IPS-15b (cell line): ENCODE measurements around the gene RTP5.

ENCODE experiments used
- H3K27me3 ChIP-seq: one replicate; pipeline ENCODE4 v1.6.1; 2013; ENCODE audit warnings: low read length; ENCODE audit not compliant: control insufficient read depth, insufficient read depth
- H3K36me3 ChIP-seq: one replicate; pipeline ENCODE4 v1.6.1; 2013; ENCODE audit warnings: low read length; ENCODE audit not compliant: control insufficient read depth, insufficient read depth
- H3K4me1 ChIP-seq: one replicate; pipeline ENCODE4 v1.6.1; 2013; ENCODE audit warnings: mild to moderate bottlenecking, low read length; ENCODE audit not compliant: control insufficient read depth, insufficient read depth
- H3K4me3 ChIP-seq: one replicate; pipeline ENCODE4 v1.5.1; 2013; ENCODE audit warnings: low read depth, low read length
- H3K9ac ChIP-seq: one replicate; pipeline ENCODE4 v1.6.1; 2013; ENCODE audit warnings: low read depth, mild to moderate bottlenecking, low read length
- H3K9me3 ChIP-seq: one replicate; pipeline ENCODE4 v1.6.1; 2013; ENCODE audit warnings: mild to moderate bottlenecking, low read length; ENCODE audit not compliant: control insufficient read depth, insufficient read depth

Gene RTP5

DNA sequence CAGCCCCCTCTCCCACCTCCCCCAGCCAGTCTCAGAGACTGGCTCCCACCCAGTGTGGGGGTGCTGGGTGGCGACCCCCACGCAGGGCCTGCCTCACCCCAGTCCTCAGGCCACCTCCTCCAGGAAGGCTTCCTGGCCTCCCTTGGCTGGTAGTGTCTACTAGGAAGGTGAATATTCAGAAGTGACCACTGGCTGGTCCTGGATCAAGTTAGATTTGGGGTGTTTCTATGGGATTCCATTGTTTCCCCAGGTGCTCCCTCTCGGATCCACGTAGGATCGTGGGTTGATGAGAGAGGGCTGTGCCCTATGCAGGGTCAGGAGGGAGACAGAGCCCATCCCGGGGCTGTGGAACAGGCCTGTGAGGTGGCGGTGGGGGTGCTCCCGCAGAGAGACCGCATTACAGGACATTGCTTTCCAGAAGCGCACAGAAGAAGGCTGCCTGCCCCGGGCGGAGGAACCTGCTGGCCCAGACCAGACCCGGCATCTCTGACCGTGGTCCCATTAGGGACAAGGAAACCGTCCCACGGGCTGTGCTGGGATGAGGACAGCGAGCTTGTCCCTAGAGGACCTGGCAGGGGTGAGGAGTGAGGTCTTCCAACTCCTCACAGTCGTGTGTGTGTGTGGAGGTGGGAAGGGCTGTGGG is 14.2 kb upstream of the RTP5 start:
- Histone ChIP-seq H3K4me3 (no peak overlapping the region), H3K9ac (no peak overlapping the region), H3K36me3 (no peaks in the 10 kb centered on the region), H3K9me3 (no peaks in the 10 kb centered on the region), H3K27me3 (no peaks in the 10 kb centered on the region), H3K4me1 (no peaks in the 10 kb centered on the region)

DNA sequence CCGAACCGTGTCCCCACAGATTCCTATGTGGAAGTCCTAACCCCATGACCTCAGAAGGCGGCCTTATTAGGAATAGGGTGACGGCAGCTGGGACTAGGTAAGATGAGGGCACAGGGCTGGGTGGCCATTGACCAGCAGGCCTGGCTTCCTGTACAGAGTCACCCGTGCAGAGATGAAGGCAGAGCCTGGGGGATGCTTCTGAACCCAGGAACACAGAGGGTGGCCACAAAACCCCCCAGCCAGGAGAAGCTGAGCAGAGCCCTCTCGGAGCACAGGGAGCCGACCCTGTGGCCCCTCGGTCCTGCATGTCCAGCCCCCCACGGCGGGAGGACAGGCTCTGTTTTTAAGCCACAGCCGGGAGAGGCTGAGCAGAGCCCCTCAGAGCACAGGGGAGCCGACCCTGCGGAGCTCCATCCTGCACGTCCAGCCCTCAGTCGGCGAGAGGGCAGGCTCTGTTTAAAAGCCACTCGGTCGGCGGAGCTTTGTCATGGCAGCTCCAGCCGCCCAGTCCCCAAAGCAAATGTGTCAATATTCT is 13.6 kb upstream of the RTP5 start:
- H3K36me3 ChIP-seq: no peaks in the 10 kb centered on the region
- no peaks in the 10 kb centered on the region for H3K9me3 ChIP-seq
- no peak overlapping the region for H3K4me3 ChIP-seq
- H3K4me1 ChIP-seq: no peaks in the 10 kb centered on the region
- H3K27me3 ChIP-seq: no peaks in the 10 kb centered on the region
- H3K9ac ChIP-seq: no peak overlapping the region

- peaks cover 3% of the 10 kb centered on the region for H3K4me1 ChIP-seq
- H3K4me3 ChIP-seq: no peak overlapping the region
- no peaks in the 10 kb centered on the region for H3K27me3 ChIP-seq
- H3K9ac ChIP-seq: no peak overlapping the region
- no peaks in the 10 kb centered on the region for H3K9me3 ChIP-seq
- no peaks in the 10 kb centered on the region for H3K36me3 ChIP-seq
Observed at GRCh38 chr2:241857041-241857541, 12.4 kb upstream of the RTP5 start.

DNA sequence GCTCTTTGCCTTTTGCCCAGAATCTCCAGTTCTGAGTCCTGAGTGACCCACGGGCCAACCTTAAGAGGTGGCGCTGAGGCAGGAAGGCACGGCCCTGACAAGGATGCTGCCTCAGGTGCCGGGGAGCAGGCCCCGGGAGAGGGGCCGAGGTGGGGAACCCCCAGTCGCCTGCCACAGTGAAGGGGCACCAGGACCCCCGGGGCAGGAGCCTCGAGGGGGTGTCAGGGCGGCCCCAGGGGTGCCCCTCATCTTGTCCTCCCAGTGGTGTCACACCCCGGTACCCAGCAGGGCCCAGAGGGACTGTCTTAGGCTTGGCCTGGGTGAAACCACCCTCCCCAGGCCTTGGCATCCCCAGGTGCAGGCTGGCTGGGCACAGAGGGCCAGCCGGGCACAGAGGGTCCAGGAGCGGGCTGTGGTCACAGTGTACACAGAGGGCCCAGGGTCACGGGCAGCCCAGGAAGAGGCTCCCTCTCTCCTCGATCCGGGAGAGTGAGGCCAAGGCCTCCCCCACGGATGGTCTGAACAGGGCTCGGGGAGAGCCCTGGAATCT is 11.9 kb upstream of the RTP5 start:
- no peaks in the 10 kb centered on the region for H3K36me3 ChIP-seq
- H3K4me3 ChIP-seq: no peak overlapping the region
- no peak overlapping the region for H3K9ac ChIP-seq
- no peaks in the 10 kb centered on the region for H3K27me3 ChIP-seq
- no peaks in the 10 kb centered on the region for H3K9me3 ChIP-seq
- peaks cover 3% of the 10 kb centered on the region for H3K4me1 ChIP-seq

DNA sequence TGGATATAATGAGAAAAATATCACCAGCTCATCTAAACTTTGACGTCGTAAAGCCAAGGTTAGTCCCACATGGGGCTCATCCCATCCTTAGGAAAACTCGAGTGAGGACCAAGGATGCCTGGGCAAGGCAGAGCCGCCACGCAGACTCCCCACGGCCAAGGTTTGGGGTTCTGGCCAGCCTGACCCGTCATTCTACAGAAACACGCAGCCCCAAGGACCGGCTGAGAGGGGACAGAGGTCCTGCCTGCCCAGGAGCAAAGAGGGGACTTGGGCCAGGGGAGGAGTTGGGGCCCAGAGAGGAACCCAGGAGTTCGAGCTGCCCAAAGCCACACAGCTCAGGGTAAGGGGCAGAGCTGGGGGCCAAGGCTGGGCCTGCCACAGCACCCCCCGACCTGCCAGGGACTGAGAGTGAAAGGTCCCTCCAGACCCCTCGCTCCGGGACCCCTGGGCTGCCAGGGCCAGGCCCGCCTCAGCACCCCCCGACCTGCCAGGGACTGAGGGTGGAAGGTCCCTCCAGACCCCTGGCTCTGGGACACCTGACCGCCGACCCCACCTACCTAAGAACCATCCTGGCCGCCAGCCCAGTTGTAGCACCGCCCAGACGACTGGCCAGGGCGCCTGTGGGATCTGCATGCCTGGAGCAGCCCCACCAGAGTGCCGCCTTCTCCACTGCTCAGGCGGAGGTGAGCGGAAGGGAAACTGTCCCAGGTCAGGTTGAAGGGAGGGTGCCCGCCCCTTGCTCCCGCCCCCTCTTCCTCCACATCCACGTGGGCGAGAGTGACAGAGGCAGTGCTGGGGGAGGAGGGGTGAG is 11.1 kb upstream of the RTP5 start, which contains the start of gene PDCD1:
Gene PDCD1, minus strand, starts transcription at position 689 of the 811 bp plus-strand sequence. Its CDS starts 56 bp downstream, at position 633.
- Histone ChIP-seq H3K9me3 (no peaks in the 10 kb centered on the region), H3K27me3 (no peaks in the 10 kb centered on the region), H3K9ac (no peak within 1 kb of the TSS), H3K4me3 (no peak within 1 kb of the TSS), H3K4me1 (peaks cover 3% of the 10 kb centered on the region), H3K36me3 (no peaks in the 10 kb centered on the region)

DNA sequence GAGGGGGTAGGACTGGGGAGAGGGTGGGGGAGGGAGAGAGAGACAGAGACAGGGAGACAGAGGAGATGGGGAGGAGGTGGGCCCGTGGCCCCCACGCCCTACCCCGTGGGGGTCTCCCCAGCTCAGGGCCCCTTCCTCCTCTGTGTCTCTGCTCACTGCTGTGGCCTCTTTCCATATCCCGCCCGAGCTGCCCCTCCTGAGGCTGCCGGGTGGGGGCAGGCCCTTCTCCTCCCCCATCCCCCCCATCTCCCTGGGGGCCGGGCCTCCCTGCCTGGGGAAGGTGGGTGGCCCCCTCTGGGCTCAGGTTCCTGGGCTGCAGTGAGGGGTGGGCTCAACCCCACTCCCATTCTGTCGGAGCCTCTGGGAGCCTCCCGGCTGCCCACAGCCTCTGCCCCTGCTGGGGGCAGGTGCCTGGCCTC is 10.5 kb upstream of the RTP5 start:
- H3K27me3 ChIP-seq: no peaks in the 10 kb centered on the region
- H3K4me1 ChIP-seq: peaks cover 3% of the 10 kb centered on the region
- no peaks in the 10 kb centered on the region for H3K36me3 ChIP-seq
- H3K4me3 ChIP-seq: no peak overlapping the region
- no peak overlapping the region for H3K9ac ChIP-seq
- no peaks in the 10 kb centered on the region for H3K9me3 ChIP-seq

DNA sequence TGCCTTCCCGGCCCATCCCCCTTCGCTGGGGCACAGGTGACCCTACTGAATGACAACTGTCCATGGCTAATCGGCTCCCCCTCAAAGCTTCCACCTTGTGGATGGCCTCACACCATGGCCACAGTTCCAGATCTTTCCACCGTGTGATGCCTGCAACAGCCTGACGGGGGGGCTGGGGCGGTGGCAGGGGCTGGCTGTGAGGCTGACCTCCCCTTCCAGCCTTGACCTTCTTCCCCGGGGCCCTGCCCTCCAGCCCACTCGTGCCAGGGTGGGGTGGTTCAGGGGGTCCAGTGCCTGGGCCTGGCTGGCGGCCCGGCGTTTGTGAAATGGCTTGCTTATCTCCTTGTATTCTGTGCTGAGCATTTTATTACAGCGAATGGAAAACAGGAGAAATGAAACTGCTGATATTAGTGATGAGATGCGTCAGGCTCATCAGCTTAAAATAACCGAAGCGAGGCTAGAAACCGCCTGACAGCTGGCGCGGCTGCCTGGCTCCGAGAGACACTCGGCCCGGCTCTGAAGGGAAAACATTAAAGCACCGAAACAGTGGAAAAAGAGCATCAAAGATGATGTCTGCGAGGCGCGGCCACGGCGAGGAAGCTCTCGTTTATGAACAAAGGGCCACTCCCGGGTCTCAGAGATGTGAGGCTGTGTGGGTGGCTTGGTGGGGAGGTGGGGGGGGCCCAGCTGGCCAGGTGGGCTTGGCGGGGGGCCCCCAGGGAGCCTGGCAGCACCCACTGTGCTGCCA is 9.9 kb upstream of the RTP5 start:
- Histone ChIP-seq H3K36me3 (no peaks in the 10 kb centered on the region), H3K4me3 (no peak overlapping the region), H3K9ac (no peak overlapping the region), H3K4me1 (peaks cover 3% of the 10 kb centered on the region), H3K9me3 (no peaks in the 10 kb centered on the region), H3K27me3 (no peaks in the 10 kb centered on the region)

GRCh38 chr2:241860184-241861078 is 9.1 kb upstream of the RTP5 start:
- Histone ChIP-seq H3K9me3 (no peaks in the 10 kb centered on the region), H3K36me3 (no peaks in the 10 kb centered on the region), H3K4me3 (no peak overlapping the region), H3K4me1 (peaks cover 3% of the 10 kb centered on the region), H3K9ac (no peak overlapping the region), H3K27me3 (peaks cover under 1% of the 10 kb centered on the region)

DNA sequence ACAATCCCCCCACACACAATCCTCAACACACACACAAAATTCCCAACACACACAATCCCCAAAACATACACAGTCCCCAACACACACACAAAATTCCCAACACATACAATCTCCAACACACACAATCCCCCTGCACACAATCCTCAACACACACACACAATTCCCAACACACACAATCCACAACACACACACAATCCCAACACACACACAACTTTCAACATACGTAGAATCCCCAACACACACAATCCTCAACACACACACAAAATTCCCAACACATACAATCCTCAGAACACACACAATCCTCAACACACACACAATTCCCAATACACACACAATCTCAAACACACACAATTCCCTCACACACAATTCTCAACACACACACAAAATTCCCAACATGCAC is 8.3 kb upstream of the RTP5 start:
- H3K9ac ChIP-seq: no peak overlapping the region

GRCh38 chr2:241862093-241862492 is 7.4 kb upstream of the RTP5 start:
- no peak overlapping the region for H3K4me3 ChIP-seq
- H3K9me3 ChIP-seq: no peaks in the 10 kb centered on the region
- no peaks in the 10 kb centered on the region for H3K36me3 ChIP-seq
- peaks cover 3% of the 10 kb centered on the region for H3K4me1 ChIP-seq
- no peak overlapping the region for H3K9ac ChIP-seq
- H3K27me3 ChIP-seq: peaks cover 5% of the 10 kb centered on the region

More for the DNA sequence above, 8.3 kb upstream of the RTP5 start:
- Histone ChIP-seq H3K36me3 (no peaks in the 10 kb centered on the region), H3K9me3 (no peaks in the 10 kb centered on the region), H3K4me1 (peaks cover 3% of the 10 kb centered on the region), H3K27me3 (peaks cover 5% of the 10 kb centered on the region), H3K4me3 (no peak overlapping the region)
